Esophagus squamous epithelium (tissue), 5 donors: ENCODE results near the gene NUP210. TPM values are rescaled to one million over a fixed set of nuclear protein-coding genes. Genes with fewer than 3 reads are reported as not detected.
A peak's percentile ranks its signal among the peaks of the same experiment; 100 is the strongest.

Experiments
- DNase-seq: peaks from one replicate; lab custom pipeline; 2025; lab: John Stamatoyannopoulos, UW
- H3K27ac ChIP-seq, 4 donors: fragments of 200-600 bp; sonication (generic); one replicate each; pipeline ENCODE4 v1.5.1; 2016 to 2019; ENCODE audit warnings: mild to moderate bottlenecking in 1 of 4
- H3K27me3 ChIP-seq, 4 donors: fragments of 200-600 bp; sonication (generic); 1 replicate in 3 of 4; 2 replicates in 1 of 4; pipeline versions ENCODE4 v1.5.1 to v1.6.0; 2017 to 2021; ENCODE audit warnings: antibody characterized with exemption in 1 of 4
- H3K36me3 ChIP-seq, 3 donors: fragments of 200-600 bp; sonication (generic); one replicate each; pipeline ENCODE4 v1.5.1; 2016 to 2019
- H3K4me1 ChIP-seq, 3 donors: fragments of 200-600 bp; sonication (generic); one replicate each; pipeline ENCODE4 v1.5.1; 2017 to 2019
- H3K4me3 ChIP-seq, 4 donors: fragments of 200-600 bp; sonication (generic); 1 replicate in 3 of 4; 2 replicates in 1 of 4; pipeline ENCODE4 v1.5.1; 2016 to 2019; ENCODE audit warnings: mild to moderate bottlenecking in 2 of 4, moderate library complexity in 1 of 4
- H3K9me3 ChIP-seq, 3 donors: fragments of 200-600 bp; sonication (generic); one replicate each; pipeline ENCODE4 v1.5.1; 2016 to 2019
- POLR2A ChIP-seq, 4 donors: fragments of 450-650 bp; IDR thresholded peaks; one replicate each; pipeline ENCODE4 v1.6.1; 2017; ENCODE audit warnings: antibody characterized with exemption in 4 of 4, mild to moderate bottlenecking in 4 of 4, moderate library complexity in 3 of 4
- WGBS, 2 donors: methylation state at CpG; one replicate each; pipeline ENCODE4 v1.1.5; 2018; 5-methylcytosine and 5-hydroxymethylcytosine counted together
- intact Hi-C: fragments of 100-400 bp; cut with DNase I; formaldehyde crosslinking; loops from one replicate; pipeline ENCODE4 v1.15.0; 2022
- total RNA-seq, 4 donors: library from RNA; depleted of rRNA; stranded (reverse); fragments of >200 nt; gene quantifications; one replicate each; pipeline ENCODE4 v1.1.0, GENCODE V29; 2016
- TF ChIP-seq, protein P1 (sequence below), 6 experiments: fragments of 450-650 bp in 4 of 6; fragments of 200-600 bp in 2 of 6; sonication (generic) in 2 of 6; IDR thresholded peaks; one replicate each; pipeline ENCODE4 v1.5.1; 2016 to 2019; ENCODE audit warnings: antibody characterized with exemption in 6 of 6, mild to moderate bottlenecking in 4 of 6, moderate library complexity in 4 of 6
- donor health status: DM: yes; HTN: yes; CAD: no.

Gene NUP210
- total RNA-seq, result 10 to 100 TPM in 1 of 4 donors, 1 to 10 TPM in 3; 7.2 to 14.5 (median 9.4) TPM

- H3K27me3 ChIP-seq, result peaks cover 0 to 19% (median 0%) of the 10 kb centered on the region in 4 donors
- TF ChIP-seq, protein P1, sequence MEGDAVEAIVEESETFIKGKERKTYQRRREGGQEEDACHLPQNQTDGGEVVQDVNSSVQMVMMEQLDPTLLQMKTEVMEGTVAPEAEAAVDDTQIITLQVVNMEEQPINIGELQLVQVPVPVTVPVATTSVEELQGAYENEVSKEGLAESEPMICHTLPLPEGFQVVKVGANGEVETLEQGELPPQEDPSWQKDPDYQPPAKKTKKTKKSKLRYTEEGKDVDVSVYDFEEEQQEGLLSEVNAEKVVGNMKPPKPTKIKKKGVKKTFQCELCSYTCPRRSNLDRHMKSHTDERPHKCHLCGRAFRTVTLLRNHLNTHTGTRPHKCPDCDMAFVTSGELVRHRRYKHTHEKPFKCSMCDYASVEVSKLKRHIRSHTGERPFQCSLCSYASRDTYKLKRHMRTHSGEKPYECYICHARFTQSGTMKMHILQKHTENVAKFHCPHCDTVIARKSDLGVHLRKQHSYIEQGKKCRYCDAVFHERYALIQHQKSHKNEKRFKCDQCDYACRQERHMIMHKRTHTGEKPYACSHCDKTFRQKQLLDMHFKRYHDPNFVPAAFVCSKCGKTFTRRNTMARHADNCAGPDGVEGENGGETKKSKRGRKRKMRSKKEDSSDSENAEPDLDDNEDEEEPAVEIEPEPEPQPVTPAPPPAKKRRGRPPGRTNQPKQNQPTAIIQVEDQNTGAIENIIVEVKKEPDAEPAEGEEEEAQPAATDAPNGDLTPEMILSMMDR (IDR thresholded peaks at IDR 0.05), result no peak
- 0% methylated on average over 17 of the region's 90 CpGs; no CpG with 5 or more reads in 1 of the 2 donors for WGBS, 2 donors
- peaks cover 7 to 51% (median 12%) of the 10 kb centered on the region in 3 donors for H3K4me1 ChIP-seq
- H3K27ac ChIP-seq, result peak within 1 kb of the TSS; percentile 45 to 77 (median 68)
- no peaks in the 10 kb centered on the region for H3K36me3 ChIP-seq
- H3K4me3 ChIP-seq, result peak within 1 kb of the TSS; percentile 41 to 82 (median 56)
- no peak for DNase-seq
- no peaks in the 10 kb centered on the region for H3K9me3 ChIP-seq
- intact Hi-C loops, result no loop called here
Measured at GRCh38 chr3:13420045-13420830, at the start of gene NUP210. NUP210 (minus strand) TSS chr3:13420322; CDS start chr3:13420226, 96 bp downstream.

DNA sequence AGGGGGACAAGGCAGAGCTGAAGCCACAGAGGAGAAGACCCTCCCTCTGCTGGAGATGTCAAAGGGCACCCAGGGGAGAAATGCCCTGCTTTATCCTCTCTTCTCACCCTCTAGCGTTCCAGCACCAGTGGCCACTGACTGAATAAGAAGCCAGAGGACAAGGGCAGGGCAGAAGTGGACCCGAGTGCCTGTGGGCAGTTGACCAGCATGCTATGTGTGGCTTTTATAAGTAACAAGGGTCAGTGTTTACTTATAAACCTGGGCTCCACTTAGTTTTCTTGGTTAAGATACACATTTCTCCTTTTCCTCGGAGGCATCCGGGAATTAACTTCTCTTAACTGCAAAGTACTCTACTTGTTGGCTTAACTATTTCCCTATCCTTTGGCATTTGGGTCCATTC, 46.7 kb upstream of the NUP210 start:
- H3K27ac ChIP-seq, result no peak overlapping the region
- H3K4me1 ChIP-seq, result no peaks in the 10 kb centered on the region
- peaks cover 0 to 21% (median 0%) of the 10 kb centered on the region in 4 donors for H3K27me3 ChIP-seq
- no peak for DNase-seq
- intact Hi-C loops, result no loop called here
- TF ChIP-seq, protein P1 (IDR thresholded peaks at IDR 0.05), result no peak
- no peak for TF ChIP-seq POLR2A (IDR thresholded peaks at IDR 0.05)
- no peak overlapping the region for H3K4me3 ChIP-seq
- no peaks in the 10 kb centered on the region for H3K36me3 ChIP-seq
- WGBS, 2 donors, result 59 to 75% methylated on average over 4 of the region's 4 CpGs
- H3K9me3 ChIP-seq, result no peaks in the 10 kb centered on the region

DNA sequence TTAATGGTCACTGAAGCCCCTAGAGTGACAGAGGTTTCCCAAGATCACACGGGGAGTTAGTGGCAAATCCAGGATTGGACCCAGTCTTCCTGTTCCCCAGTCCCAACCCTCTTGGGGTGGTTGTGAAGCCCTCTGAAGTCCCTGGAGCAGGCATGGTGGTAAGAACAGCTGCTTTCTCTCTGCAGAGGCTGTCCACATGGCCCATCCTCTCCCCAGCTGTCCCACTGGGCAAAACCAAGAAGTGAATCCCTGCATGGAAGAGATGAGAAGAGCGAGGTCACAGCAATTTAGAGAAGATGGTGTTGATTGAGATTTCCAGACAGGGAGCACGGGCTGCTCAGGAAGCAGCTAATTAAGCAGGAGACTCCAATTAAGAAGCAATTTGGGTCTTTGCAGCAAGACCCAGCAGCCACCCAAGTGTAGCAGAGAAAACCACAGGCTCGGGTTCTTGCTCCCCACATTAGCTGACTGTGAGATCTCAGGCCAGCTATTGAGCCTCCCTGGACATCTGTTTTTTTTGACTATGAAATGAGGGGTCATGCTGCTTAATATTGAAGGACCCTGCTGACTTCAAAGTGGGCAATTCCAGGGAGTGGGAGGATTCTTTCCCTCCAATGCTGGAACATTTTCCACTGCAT, 45.2 kb upstream of the NUP210 start:
- Histone ChIP-seq H3K27me3 (peaks cover 0 to 29% (median 0%) of the 10 kb centered on the region in 4 donors), H3K9me3 (no peaks in the 10 kb centered on the region), H3K36me3 (no peaks in the 10 kb centered on the region), H3K4me3 (no peak overlapping the region), H3K27ac (no peak overlapping the region), H3K4me1 (no peaks in the 10 kb centered on the region)
- DNase-seq, result no peak
- TF ChIP-seq, protein P1 (IDR thresholded peaks at IDR 0.05), result no peak
- no peak for TF ChIP-seq POLR2A (IDR thresholded peaks at IDR 0.05)
- intact Hi-C loops, result no loop called here
- 63 to 64% methylated on average over 4 of the region's 4 CpGs for WGBS, 2 donors

- Histone ChIP-seq H3K9me3 (no peaks in the 10 kb centered on the region), H3K27me3 (peaks cover 0 to 29% (median 0%) of the 10 kb centered on the region in 4 donors), H3K4me1 (no peaks in the 10 kb centered on the region), H3K27ac (no peak overlapping the region), H3K4me3 (no peak overlapping the region), H3K36me3 (no peaks in the 10 kb centered on the region)
- no peak for DNase-seq
- WGBS, 2 donors, result 52 to 55% methylated on average over 7 to 10 of the region's 11 CpGs
- TF ChIP-seq, protein P1 (IDR thresholded peaks at IDR 0.05), result no peak
- TF ChIP-seq POLR2A (IDR thresholded peaks at IDR 0.05), result no peak
- intact Hi-C loops, result no loop called here
Measured at GRCh38 chr3:13463618-13464400, 43.7 kb upstream of the NUP210 start.
